ENCODE results near the gene SIGLEC11. TPM values are rescaled to one million over a fixed set of nuclear protein-coding genes. Genes with fewer than 3 reads are reported as not detected.

Gene SIGLEC11
- total and polyA plus RNA-seq, 2 of the 13 experiments (the other 11 are each of a cell fraction or from before 2014, with no cell fraction given): not detected

- TF ChIP-seq HMGXB3 (CRISPR knock-in tag; IDR thresholded peaks at IDR 0.05; ENCODE audit: borderline replicate concordance) (0 out of 2 replicates have a peak, but pooled peaks have one; percentile 31), IRF1 (CRISPR knock-in tag; IDR thresholded peaks at IDR 0.05; ENCODE audit: low read depth) (no peak), SRY (CRISPR knock-in tag; IDR thresholded peaks at IDR 0.05) (peak; percentile 23), ZNF597 (CRISPR knock-in tag; IDR thresholded peaks at IDR 0.05) (no peak), KAT7 (CRISPR knock-in tag; IDR thresholded peaks at IDR 0.05; ENCODE audit: borderline replicate concordance) (no peak), TBX2 (CRISPR knock-in tag; IDR thresholded peaks at IDR 0.05; ENCODE audit: borderline replicate concordance) (peak; percentile 74), ZNF367 (CRISPR knock-in tag; IDR thresholded peaks at IDR 0.05; ENCODE audit: borderline replicate concordance) (no peak), ZSCAN21 (CRISPR knock-in tag; IDR thresholded peaks at IDR 0.05; ENCODE audit: borderline replicate concordance) (peak; percentile 91), ARID3A (IDR thresholded peaks at IDR 0.05; ENCODE audit: low read depth, low read length) (no peak), ZNF44 (CRISPR knock-in tag; IDR thresholded peaks at IDR 0.05) (no peak), FOXK2 (IDR thresholded peaks at IDR 0.05) (no peak), ZNF333 (CRISPR knock-in tag; IDR thresholded peaks at IDR 0.05; ENCODE audit: borderline replicate concordance) (no peak)
- TF ChIP-seq, protein P1, sequence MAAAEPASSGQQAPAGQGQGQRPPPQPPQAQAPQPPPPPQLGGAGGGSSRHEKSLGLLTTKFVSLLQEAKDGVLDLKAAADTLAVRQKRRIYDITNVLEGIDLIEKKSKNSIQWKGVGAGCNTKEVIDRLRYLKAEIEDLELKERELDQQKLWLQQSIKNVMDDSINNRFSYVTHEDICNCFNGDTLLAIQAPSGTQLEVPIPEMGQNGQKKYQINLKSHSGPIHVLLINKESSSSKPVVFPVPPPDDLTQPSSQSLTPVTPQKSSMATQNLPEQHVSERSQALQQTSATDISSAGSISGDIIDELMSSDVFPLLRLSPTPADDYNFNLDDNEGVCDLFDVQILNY (CRISPR knock-in tag; conservative IDR thresholded peaks at IDR 0.05): peak; percentile 58; the same call in 1 of the 2 replicates
- TF ChIP-seq, protein P2, sequence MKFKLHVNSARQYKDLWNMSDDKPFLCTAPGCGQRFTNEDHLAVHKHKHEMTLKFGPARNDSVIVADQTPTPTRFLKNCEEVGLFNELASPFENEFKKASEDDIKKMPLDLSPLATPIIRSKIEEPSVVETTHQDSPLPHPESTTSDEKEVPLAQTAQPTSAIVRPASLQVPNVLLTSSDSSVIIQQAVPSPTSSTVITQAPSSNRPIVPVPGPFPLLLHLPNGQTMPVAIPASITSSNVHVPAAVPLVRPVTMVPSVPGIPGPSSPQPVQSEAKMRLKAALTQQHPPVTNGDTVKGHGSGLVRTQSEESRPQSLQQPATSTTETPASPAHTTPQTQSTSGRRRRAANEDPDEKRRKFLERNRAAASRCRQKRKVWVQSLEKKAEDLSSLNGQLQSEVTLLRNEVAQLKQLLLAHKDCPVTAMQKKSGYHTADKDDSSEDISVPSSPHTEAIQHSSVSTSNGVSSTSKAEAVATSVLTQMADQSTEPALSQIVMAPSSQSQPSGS (CRISPR knock-in tag; IDR thresholded peaks at IDR 0.05): peak; percentile 65; the same call in 1 of the 2 replicates
- TF ChIP-seq, protein P3, sequence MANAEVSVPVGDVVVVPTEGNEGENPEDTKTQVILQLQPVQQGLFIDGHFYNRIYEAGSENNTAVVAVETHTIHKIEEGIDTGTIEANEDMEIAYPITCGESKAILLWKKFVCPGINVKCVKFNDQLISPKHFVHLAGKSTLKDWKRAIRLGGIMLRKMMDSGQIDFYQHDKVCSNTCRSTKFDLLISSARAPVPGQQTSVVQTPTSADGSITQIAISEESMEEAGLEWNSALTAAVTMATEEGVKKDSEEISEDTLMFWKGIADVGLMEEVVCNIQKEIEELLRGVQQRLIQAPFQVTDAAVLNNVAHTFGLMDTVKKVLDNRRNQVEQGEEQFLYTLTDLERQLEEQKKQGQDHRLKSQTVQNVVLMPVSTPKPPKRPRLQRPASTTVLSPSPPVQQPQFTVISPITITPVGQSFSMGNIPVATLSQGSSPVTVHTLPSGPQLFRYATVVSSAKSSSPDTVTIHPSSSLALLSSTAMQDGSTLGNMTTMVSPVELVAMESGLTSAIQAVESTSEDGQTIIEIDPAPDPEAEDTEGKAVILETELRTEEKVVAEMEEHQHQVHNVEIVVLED (CRISPR knock-in tag; IDR thresholded peaks at IDR 0.05; ENCODE audit: borderline replicate concordance): peak; percentile 74; the same call in 1 of the 2 replicates
Observed at GRCh38 chr19:49929611-49930482, 31.1 kb downstream of the SIGLEC11 start (continued).
